ENCODE measurements around the gene EPB41L2.

EPB41L2 gene

DNA sequence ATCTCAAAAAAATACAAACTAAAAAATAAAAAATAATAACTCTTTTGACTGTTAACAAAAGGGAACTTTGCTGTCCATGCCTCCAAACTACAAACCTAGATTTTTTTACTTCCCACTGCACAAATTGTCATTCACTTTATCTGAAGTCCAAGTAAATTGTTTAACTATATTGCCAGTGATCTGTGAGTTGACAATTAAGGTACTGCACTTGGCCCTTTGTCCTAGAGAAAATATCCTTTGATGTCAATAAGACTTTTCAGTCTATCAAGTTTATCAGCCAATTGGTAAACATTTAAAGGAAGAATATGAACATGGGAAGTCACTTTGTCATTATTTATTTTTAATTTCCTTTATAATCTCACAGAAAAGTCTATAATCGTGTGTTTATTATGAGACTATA is 19.3 kb upstream of the EPB41L2 start:
- H3K36me3 ChIP-seq (replicated peaks) = no peaks in the 10 kb centered on the region
- no peak overlapping the region for H3K4me3 ChIP-seq (ENCODE audit: low read depth, low read length)
- H3K27ac ChIP-seq = no peak overlapping the region
- DNase-seq = no peak
- no peak for TF ChIP-seq CTCF (IDR thresholded peaks at IDR 0.05; ENCODE audit: low read depth, low read length, missing control alignments)
- H3K27me3 ChIP-seq (replicated peaks) = no peaks in the 10 kb centered on the region
- in situ Hi-C loops (cut with HindIII; ENCODE audit: low pct_ligation_motif_present, low sequenced_read_pairs) = no loop called here

GRCh38 chr6:131080084-131080483 is 17.0 kb upstream of the EPB41L2 start:
- Histone ChIP-seq H3K4me3 (ENCODE audit: low read depth, low read length) (no peak overlapping the region), H3K27me3 (replicated peaks) (no peaks in the 10 kb centered on the region), H3K27ac (no peak overlapping the region), H3K36me3 (replicated peaks) (no peaks in the 10 kb centered on the region)
- no peak for TF ChIP-seq CTCF (IDR thresholded peaks at IDR 0.05; ENCODE audit: low read depth, low read length, missing control alignments)
- DNase-seq = no peak
- in situ Hi-C loops (cut with HindIII; ENCODE audit: low pct_ligation_motif_present, low sequenced_read_pairs) = no loop called here

DNA sequence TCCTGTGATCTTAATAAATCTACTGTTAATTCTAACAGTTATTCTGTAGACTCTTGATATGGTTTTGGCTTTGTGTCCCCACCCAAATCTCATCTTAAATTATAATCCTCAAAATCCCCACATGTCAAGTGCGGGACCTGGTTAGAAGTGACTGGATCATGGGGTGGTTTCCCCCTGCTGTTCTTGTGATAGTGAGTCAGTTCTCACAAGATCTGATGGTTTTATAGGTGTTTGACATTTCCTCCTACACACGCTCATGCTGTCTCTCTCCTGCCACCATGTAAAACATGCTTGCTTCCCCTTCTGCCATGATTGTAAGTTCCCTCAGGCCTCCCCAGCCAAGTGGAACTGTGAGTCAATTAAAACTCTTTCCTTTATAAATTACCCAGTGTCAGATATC is 10.5 kb upstream of the EPB41L2 start:
- no peaks in the 10 kb centered on the region for H3K36me3 ChIP-seq (replicated peaks)
- in situ Hi-C loops (cut with HindIII; ENCODE audit: low pct_ligation_motif_present, low sequenced_read_pairs) = no loop called here
- H3K4me3 ChIP-seq (ENCODE audit: low read depth, low read length) = no peak overlapping the region
- TF ChIP-seq CTCF (IDR thresholded peaks at IDR 0.05; ENCODE audit: low read depth, low read length, missing control alignments) = no peak
- H3K27ac ChIP-seq = no peak overlapping the region
- no peaks in the 10 kb centered on the region for H3K27me3 ChIP-seq (replicated peaks)
- no peak for DNase-seq

- Histone ChIP-seq H3K4me3 (ENCODE audit: low read depth, low read length) (no peak overlapping the region), H3K36me3 (replicated peaks) (no peaks in the 10 kb centered on the region), H3K27me3 (replicated peaks) (no peaks in the 10 kb centered on the region), H3K27ac (no peak overlapping the region)
- no peak for TF ChIP-seq CTCF (IDR thresholded peaks at IDR 0.05; ENCODE audit: low read depth, low read length, missing control alignments)
- in situ Hi-C loops (cut with HindIII; ENCODE audit: low pct_ligation_motif_present, low sequenced_read_pairs) = no loop called here
- DNase-seq = no peak
These were observed 7.0 kb upstream of the EPB41L2 start for GRCh38 chr6:131070061-131070460.

DNA sequence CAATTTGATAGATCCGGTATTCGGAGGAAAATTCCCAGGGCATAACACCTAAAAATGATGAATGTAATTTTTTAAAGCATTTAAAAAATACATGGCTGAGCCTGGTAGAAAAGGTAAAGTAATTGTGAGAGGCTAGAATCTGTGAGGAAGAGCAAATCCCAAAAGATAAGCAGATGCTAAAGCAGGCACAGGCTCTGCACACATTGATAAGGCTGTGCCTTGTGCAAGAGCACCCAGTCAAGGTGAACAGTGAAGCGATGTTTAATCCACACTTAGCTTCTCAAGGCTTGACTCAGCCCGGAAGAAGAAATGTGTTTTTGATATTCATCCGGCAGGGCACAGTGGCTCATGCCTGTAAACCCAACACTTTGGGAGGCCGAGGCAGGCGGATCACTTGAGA is 5.1 kb upstream of the EPB41L2 start:
- Histone ChIP-seq H3K4me3 (ENCODE audit: low read depth, low read length) (no peak overlapping the region), H3K27me3 (replicated peaks) (no peaks in the 10 kb centered on the region), H3K27ac (no peak overlapping the region), H3K36me3 (replicated peaks) (no peaks in the 10 kb centered on the region)
- in situ Hi-C loops (cut with HindIII; ENCODE audit: low pct_ligation_motif_present, low sequenced_read_pairs) = no loop called here
- DNase-seq = no peak
- TF ChIP-seq CTCF (IDR thresholded peaks at IDR 0.05; ENCODE audit: low read depth, low read length, missing control alignments) = no peak

- no peaks in the 10 kb centered on the region for H3K36me3 ChIP-seq (replicated peaks)
- in situ Hi-C loops (cut with HindIII; ENCODE audit: low pct_ligation_motif_present, low sequenced_read_pairs) = no loop called here
These were observed 4.5 kb upstream of the EPB41L2 start for GRCh38 chr6:131067521-131067920.

More at GRCh38 chr6:131067521-131067920, 4.5 kb upstream of the EPB41L2 start:
- no peaks in the 10 kb centered on the region for H3K27me3 ChIP-seq (replicated peaks)
- no peak for TF ChIP-seq CTCF (IDR thresholded peaks at IDR 0.05; ENCODE audit: low read depth, low read length, missing control alignments)
- no peak overlapping the region for H3K4me3 ChIP-seq (ENCODE audit: low read depth, low read length)
- no peak overlapping the region for H3K27ac ChIP-seq
- DNase-seq = no peak

Measured in brain microvascular endothelial cell (primary cell).